ENCODE results near the gene SALL1.

- TF ChIP-seq CTCF (IDR thresholded peaks at IDR 0.05), result no peak
- no peak for TF ChIP-seq POLR2AphosphoS5 (IDR thresholded peaks at IDR 0.05)
Measured at GRCh38 chr16:51150888-51151320, at the start of gene SALL1.
